Measurements from ENCODE around the gene KIF3B. TPM values are rescaled to one million over a fixed set of nuclear protein-coding genes. Genes with fewer than 3 reads are reported as not detected.
"Not testable (repeated sequence)": the region's sequence is repeated elsewhere in the genome, so short reads cannot be mapped to it uniquely, and the experiment has no call there.

Gene KIF3B
- total RNA-seq, 2 experiments from 2014 or later = 25.4 to 25.7 TPM

DNA sequence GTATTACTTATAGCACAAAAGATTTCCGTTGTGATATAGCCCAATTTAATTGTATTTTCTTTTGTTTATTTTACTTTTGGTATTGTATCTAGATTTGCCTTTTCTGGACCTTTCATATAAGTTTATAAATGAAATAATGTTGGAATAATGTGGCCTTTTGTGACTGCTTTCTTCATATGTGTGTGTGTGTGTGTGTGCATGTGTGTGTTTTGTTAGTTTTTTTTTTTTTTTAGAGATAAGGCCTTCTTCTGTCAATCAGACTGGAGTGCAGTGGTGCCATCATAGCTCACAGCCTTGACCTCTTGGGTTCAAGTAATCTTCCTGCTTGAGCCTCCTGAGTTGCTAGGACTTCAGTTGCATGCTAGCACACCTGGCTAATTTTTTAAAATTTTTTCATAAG, 42.9 kb downstream of the KIF3B start:
- H3K27ac Mint-ChIP-seq = no peak overlapping the region
- peaks cover 12% of the 10 kb centered on the region for H3K4me1 Mint-ChIP-seq (ENCODE audit: low read depth)
- intact Hi-C loops (cut with micrococcal nuclease) = no loop called here
- DNase-seq (no peak), ATAC-seq (no peak)
- no peak for TF ChIP-seq CTCF (IDR thresholded peaks at IDR 0.05)
- peaks cover 47% of the 10 kb centered on the region for H3K36me3 Mint-ChIP-seq (ENCODE audit: low read depth)
- ChIA-PET POLR2A (no interaction called here), CTCF (no interaction called here)
- no peak overlapping the region for H3K4me3 Mint-ChIP-seq
- H3K9me3 Mint-ChIP-seq = no peaks in the 10 kb centered on the region
- no peaks in the 10 kb centered on the region for H3K27me3 Mint-ChIP-seq

GRCh38 chr20:32321390-32321789, 43.9 kb downstream of the KIF3B start:
- Mint-ChIP-seq H3K27me3 (no peaks in the 10 kb centered on the region), H3K4me3 (no peak overlapping the region), H3K36me3 (ENCODE audit: low read depth) (peaks cover 40% of the 10 kb centered on the region), H3K9me3 (no peaks in the 10 kb centered on the region), H3K4me1 (ENCODE audit: low read depth) (peaks cover 12% of the 10 kb centered on the region), H3K27ac (peak overlapping the region; percentile 10)
- ChIA-PET POLR2A (interaction anchor here (1.6 kb wide), 1 partner anchor 17 kb away, joined by 5 read pairs; no protein-coding TSS in a partner anchor), CTCF (no interaction called here)
- intact Hi-C loops (cut with micrococcal nuclease) = no loop called here
- TF ChIP-seq CTCF (IDR thresholded peaks at IDR 0.05) = no peak
- ATAC-seq (no peak), DNase-seq (no peak)

DNA sequence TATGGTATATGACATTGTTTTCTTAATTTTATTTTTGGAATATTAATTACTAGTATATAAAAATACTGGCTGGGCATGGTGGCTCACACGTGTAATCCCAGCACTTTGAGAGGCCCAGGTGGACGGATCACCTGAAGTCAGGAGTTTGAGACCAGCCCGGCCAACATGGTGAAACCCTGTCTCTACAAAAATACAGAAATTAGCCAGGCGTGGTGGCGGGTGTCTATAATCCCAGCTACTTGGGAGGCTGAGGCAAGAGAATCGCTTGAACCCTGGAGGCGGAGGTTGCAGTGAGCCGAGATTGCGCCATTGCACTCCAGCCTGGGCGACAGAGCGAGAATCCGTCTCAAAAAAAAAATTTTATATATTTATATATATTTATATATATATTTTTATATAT, 44.8 kb downstream of the KIF3B start:
- peaks cover 40% of the 10 kb centered on the region for H3K36me3 Mint-ChIP-seq (ENCODE audit: low read depth)
- ATAC-seq; CTCF ChIA-PET; H3K27me3 Mint-ChIP-seq; intact Hi-C loops (cut with micrococcal nuclease); H3K4me3 Mint-ChIP-seq; DNase-seq; H3K27ac Mint-ChIP-seq; H3K9me3 Mint-ChIP-seq: not testable (repeated sequence)
- POLR2A ChIA-PET = interaction anchor here (0.6 to 1.6 kb wide), 2 partner anchors 12 to 18 kb away, joined by 3 to 5 read pairs; no protein-coding TSS in a partner anchor
- peaks cover 12% of the 10 kb centered on the region for H3K4me1 Mint-ChIP-seq (ENCODE audit: low read depth)

DNA sequence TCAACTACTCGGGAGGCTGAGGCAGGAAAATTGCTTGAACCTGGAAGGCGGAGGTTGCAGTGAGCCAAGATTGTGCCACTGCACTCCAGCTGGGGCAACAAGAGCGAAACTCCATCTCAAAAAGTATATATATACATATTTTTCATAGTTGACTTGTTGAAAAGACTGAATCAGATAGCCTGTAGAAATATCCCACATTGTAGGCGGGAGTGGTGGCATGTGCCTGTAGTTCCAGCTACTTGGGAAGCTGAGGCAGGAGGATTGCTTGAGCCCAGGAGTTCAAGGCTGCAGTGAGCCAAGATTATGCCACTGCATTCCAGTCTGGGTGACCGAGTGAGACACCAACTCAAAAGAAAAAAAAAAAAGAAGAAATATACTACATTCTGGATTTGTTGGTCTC, 46.3 kb downstream of the KIF3B start:
- DNase-seq; CTCF ChIA-PET; ATAC-seq; H3K27ac Mint-ChIP-seq; H3K4me3 Mint-ChIP-seq; intact Hi-C loops (cut with micrococcal nuclease); H3K27me3 Mint-ChIP-seq; H3K9me3 Mint-ChIP-seq: not testable (repeated sequence)
- Mint-ChIP-seq H3K4me1 (ENCODE audit: low read depth) (peaks cover 12% of the 10 kb centered on the region), H3K36me3 (ENCODE audit: low read depth) (peaks cover 38% of the 10 kb centered on the region)
- POLR2A ChIA-PET = interaction anchor here (1.1 kb wide), 1 partner anchor 9 kb away, joined by 3 read pairs; no protein-coding TSS in a partner anchor

GRCh38 chr20:32325706-32326503, 48.5 kb downstream of the KIF3B start:
- no peaks in the 10 kb centered on the region for H3K27me3 Mint-ChIP-seq
- POLR2A ChIA-PET = interaction anchor here (1.0 to 1.4 kb wide), 3 partner anchors 8 to 32 kb away, joined by 3 read pairs; partner anchors contain the start of gene ASXL1
- CTCF ChIA-PET = no interaction called here
- no peak for ATAC-seq
- intact Hi-C loops (cut with micrococcal nuclease) = no loop called here
- peaks cover 31% of the 10 kb centered on the region for H3K36me3 Mint-ChIP-seq (ENCODE audit: low read depth)
- no peak overlapping the region for H3K4me3 Mint-ChIP-seq
- H3K4me1 Mint-ChIP-seq (ENCODE audit: low read depth) = peaks cover 5% of the 10 kb centered on the region
- no peak for TF ChIP-seq CTCF (IDR thresholded peaks at IDR 0.05)
- H3K27ac Mint-ChIP-seq = peak overlapping the region; percentile 55
- no peaks in the 10 kb centered on the region for H3K9me3 Mint-ChIP-seq
- no peak for DNase-seq

DNA sequence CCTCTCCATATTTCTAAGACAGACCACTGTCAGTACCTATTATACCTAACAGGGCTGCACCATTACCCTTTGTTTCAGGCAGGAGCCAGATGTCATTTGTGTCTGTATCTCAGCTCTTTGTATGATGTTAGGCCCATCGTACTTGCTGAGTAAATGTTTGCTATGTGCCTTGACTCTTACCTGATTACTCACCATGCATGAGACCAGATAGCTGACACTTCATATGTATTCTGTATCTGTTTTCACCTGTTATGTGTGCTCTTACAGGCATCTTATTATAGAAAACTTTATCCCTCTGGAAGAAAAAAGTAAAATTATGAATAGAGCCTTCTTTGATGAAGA, 49.0 kb downstream of the KIF3B start:
- Mint-ChIP-seq H3K4me3 (no peak overlapping the region), H3K9me3 (no peaks in the 10 kb centered on the region), H3K4me1 (ENCODE audit: low read depth) (peaks cover 6% of the 10 kb centered on the region), H3K27ac (peak overlapping the region; percentile 55), H3K36me3 (ENCODE audit: low read depth) (peaks cover 33% of the 10 kb centered on the region), H3K27me3 (no peaks in the 10 kb centered on the region)
- intact Hi-C loops (cut with micrococcal nuclease) = no loop called here
- DNase-seq (no peak), ATAC-seq (no peak)
- CTCF ChIA-PET = no interaction called here
- POLR2A ChIA-PET = interaction anchor here (1.0 to 1.4 kb wide), 2 partner anchors 10 to 32 kb away, joined by 3 read pairs; partner anchors contain the start of gene ASXL1
- TF ChIP-seq CTCF (IDR thresholded peaks at IDR 0.05) = no peak
